ENCODE measurements around the gene CCDC88C. TPM values are rescaled to one million over a fixed set of nuclear protein-coding genes. Genes with fewer than 3 reads are reported as not detected.

Gene CCDC88C
- total RNA-seq, 1 experiment from 2014 or later: 19.7 TPM

DNA sequence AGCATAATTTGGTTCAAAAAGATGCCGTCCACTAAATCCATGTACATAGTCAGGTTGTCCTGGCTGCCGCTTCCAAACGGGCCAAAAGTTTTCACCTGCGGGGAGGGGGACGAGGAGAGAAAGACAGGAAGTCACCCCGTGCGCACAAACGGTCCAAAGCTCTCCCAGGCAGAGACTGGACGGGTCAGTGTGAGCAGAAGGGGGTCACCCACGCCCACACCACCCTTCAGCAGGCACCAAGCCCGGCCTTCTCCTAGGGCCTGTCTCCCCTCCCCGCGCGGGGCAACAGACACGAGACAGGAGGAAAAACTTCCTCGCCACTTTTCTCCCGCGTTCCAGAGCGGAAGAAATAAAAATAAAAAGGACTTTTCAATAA lies 888 bp downstream of the CCDC88C start:
- no peaks in the 10 kb centered on the region for H3K9me3 ChIP-seq (ENCODE audit: low read length)
- H4K20me1 ChIP-seq (ENCODE audit: low read length): no peaks in the 10 kb centered on the region
- H3K4me3 ChIP-seq (ENCODE audit: low read length): peak overlapping the region; percentile 85
- H2AFZ ChIP-seq (ENCODE audit: low read length): peak overlapping the region; percentile 72
- DNase-seq (peak; percentile 28), ATAC-seq (peak; percentile 6)
- peak overlapping the region; percentile 87 for H3K4me2 ChIP-seq (ENCODE audit: low read length)
- H3K79me2 ChIP-seq (ENCODE audit: low read length): peaks cover 51% of the 10 kb centered on the region
- H3K27ac ChIP-seq (ENCODE audit: low read length): peak overlapping the region; percentile 42
- no peaks in the 10 kb centered on the region for H3F3A ChIP-seq (ENCODE audit: low read length, unreplicated experiment)
- H3K9me2 ChIP-seq (replicated peaks; ENCODE audit: low read length): no peaks in the 10 kb centered on the region
- no peaks in the 10 kb centered on the region for H3K27me3 ChIP-seq (ENCODE audit: low read length)
- ChIA-PET CTCF (interaction anchor here (0.6 kb wide), 1 partner anchor 39 kb away, joined by 3 read pairs; no protein-coding TSS in a partner anchor), POLR2A (ENCODE audit: unreplicated experiment) (no interaction called here)
- H3K9ac ChIP-seq (ENCODE audit: low read length): peak overlapping the region; percentile 61
- no peak for TF ChIP-seq EZH2phosphoT487 (IDR thresholded peaks at IDR 0.05; ENCODE audit: borderline replicate concordance, low read length)
- no peak for TF ChIP-seq EZH2 (IDR thresholded peaks at IDR 0.05; ENCODE audit: low read length, unreplicated experiment)
- TF ChIP-seq, protein P1, sequence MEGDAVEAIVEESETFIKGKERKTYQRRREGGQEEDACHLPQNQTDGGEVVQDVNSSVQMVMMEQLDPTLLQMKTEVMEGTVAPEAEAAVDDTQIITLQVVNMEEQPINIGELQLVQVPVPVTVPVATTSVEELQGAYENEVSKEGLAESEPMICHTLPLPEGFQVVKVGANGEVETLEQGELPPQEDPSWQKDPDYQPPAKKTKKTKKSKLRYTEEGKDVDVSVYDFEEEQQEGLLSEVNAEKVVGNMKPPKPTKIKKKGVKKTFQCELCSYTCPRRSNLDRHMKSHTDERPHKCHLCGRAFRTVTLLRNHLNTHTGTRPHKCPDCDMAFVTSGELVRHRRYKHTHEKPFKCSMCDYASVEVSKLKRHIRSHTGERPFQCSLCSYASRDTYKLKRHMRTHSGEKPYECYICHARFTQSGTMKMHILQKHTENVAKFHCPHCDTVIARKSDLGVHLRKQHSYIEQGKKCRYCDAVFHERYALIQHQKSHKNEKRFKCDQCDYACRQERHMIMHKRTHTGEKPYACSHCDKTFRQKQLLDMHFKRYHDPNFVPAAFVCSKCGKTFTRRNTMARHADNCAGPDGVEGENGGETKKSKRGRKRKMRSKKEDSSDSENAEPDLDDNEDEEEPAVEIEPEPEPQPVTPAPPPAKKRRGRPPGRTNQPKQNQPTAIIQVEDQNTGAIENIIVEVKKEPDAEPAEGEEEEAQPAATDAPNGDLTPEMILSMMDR (conservative IDR thresholded peaks at IDR 0.05; ENCODE audit: low read depth, low read length): no peak
- H3K4me1 ChIP-seq (ENCODE audit: insufficient read depth, low read length): peaks cover 17% of the 10 kb centered on the region
- intact Hi-C loops (cut with micrococcal nuclease): loop anchor here (1.0 kb wide), 1 partner anchor 38 kb away; no protein-coding TSS in a partner anchor
- no TSS peak for BruUV-seq (replicated peaks)
- 0 out of 2 replicates have a peak, but pooled peaks cover 4% of the 10 kb centered on the region for H3K36me3 ChIP-seq (ENCODE audit: low read depth, low read length)

DNA sequence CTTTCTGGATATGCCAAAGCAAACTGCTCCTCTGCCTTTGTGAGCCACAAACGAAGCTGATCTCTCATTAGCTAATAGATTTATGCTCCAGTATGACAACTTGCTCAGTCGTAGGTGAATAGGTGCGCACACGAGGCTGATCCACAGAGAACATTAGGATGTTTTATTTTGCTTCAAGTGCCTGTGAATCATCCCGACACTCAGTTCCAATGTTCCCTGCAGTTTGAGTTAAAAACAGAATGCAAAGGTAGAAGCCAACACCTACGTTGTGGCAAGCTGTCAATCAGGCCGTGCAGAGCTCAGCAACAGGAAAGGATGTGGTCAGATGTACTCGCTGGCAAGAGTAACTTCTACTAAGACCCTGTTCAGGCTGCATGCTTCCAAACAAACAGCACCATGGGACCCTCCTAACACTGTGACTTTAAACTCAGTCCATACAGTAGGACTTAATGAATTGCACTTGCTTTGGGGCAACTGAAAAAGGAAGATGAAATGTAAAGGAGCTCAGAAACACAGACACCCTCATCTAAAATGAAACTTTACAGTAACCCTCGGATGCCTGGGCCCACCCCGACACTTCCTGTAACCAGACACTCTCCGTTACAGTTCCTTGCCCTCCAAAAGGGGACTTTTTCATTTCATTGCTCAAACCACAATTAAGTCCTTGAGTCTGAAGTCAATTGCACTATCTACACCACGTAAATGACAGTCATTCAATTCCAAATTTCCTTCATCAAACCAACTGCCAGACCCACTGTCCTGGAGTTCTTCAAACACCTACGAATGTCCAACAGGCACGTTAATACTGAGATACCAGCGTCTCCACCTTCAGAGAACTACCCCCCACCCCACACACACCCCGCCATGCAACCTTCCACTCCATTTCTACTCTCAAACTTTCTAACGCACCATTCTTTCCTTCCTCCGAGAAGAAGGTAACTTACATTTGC lies 1.6 kb downstream of the CCDC88C start:
- Histone ChIP-seq H3K27ac (ENCODE audit: low read length) (peak overlapping the region; percentile 42), H3F3A (ENCODE audit: low read length, unreplicated experiment) (no peaks in the 10 kb centered on the region), H3K9me3 (ENCODE audit: low read length) (no peaks in the 10 kb centered on the region), H3K36me3 (ENCODE audit: low read depth, low read length) (0 out of 2 replicates have a peak, but pooled peaks cover 4% of the 10 kb centered on the region), H3K4me2 (ENCODE audit: low read length) (peak overlapping the region; percentile 87), H3K27me3 (ENCODE audit: low read length) (no peaks in the 10 kb centered on the region), H2AFZ (ENCODE audit: low read length) (peak overlapping the region; percentile 72), H3K79me2 (ENCODE audit: low read length) (peaks cover 56% of the 10 kb centered on the region), H3K4me1 (ENCODE audit: insufficient read depth, low read length) (peaks cover 17% of the 10 kb centered on the region), H4K20me1 (ENCODE audit: low read length) (no peaks in the 10 kb centered on the region), H3K4me3 (ENCODE audit: low read length) (peak overlapping the region; percentile 85), H3K9ac (ENCODE audit: low read length) (peak overlapping the region; percentile 61), H3K9me2 (replicated peaks; ENCODE audit: low read length) (no peaks in the 10 kb centered on the region)
- intact Hi-C loops (cut with micrococcal nuclease): loop anchor here (1.0 kb wide), 1 partner anchor 38 kb away; no protein-coding TSS in a partner anchor
- POLR2A ChIA-PET (ENCODE audit: unreplicated experiment): no interaction called here
- ATAC-seq (peak; percentile 42), DNase-seq (peak; percentile 70)
- BruUV-seq (replicated peaks): TSS peak; percentile 42
- TF ChIP-seq EZH2 (IDR thresholded peaks at IDR 0.05; ENCODE audit: low read length, unreplicated experiment) (no peak), EZH2phosphoT487 (IDR thresholded peaks at IDR 0.05; ENCODE audit: borderline replicate concordance, low read length) (no peak)
- TF ChIP-seq, protein P1 (conservative IDR thresholded peaks at IDR 0.05; ENCODE audit: low read depth, low read length): no peak
- CTCF ChIA-PET: interaction anchor here (0.6 kb wide), 1 partner anchor 38 kb away, joined by 3 read pairs; no protein-coding TSS in a partner anchor

All from PC-3 (cell line).